A549 (cell line): ENCODE data around the gene ZNF662.

ENCODE experiments used
- CBX2 ChIP-seq: fragments of 200-600 bp; sonication (generic); IDR thresholded peaks from 2 replicates; pipeline ENCODE4 v1.6.1; 2016; ENCODE audit warnings: low read depth, mild to moderate bottlenecking, borderline replicate concordance
- EP300 ChIP-seq, 2 experiments: fragments of >200 bp; sonication (Bioruptor Twin); formaldehyde crosslinking; IDR thresholded peaks; 2 replicates in 1 of 2; 3 replicates in 1 of 2; pipeline ENCODE4 v1.6.1; 2016 to 2017
- FOSL2 ChIP-seq, 2 experiments: fragments of 450-650 bp in 1 of 2; fragments of >200 bp in 1 of 2; sonication (Bioruptor Twin) in 1 of 2; formaldehyde crosslinking; IDR thresholded peaks; 2 replicates each; pipeline versions ENCODE4 v1.5.0 to v1.6.1; 2016 to 2020; ENCODE audit warnings: mild to moderate bottlenecking in 1 of 2, moderate library complexity in 1 of 2
- MAZ ChIP-seq: fragments of 150-350 bp; IDR thresholded peaks from 2 replicates; pipeline ENCODE4 v1.6.1; 2014; ENCODE audit warnings: antibody characterized with exemption, low read depth, low read length, borderline replicate concordance
- MYC ChIP-seq: IDR thresholded peaks from 2 replicates; pipeline ENCODE4 v1.6.1; 2012; ENCODE audit warnings: mild to moderate bottlenecking, inconsistent platforms, low read length, improper control_type of control experiment, borderline replicate concordance
- NFE2L2 ChIP-seq: fragments of 150-350 bp; conservative IDR thresholded peaks from 2 replicates; pipeline ENCODE4 v1.6.1; 2014; ENCODE audit warnings: low read length
- PHF8 ChIP-seq: fragments of 200-600 bp; sonication (generic); IDR thresholded peaks from 2 replicates; pipeline ENCODE4 v1.6.1; 2016; ENCODE audit warnings: low read depth, mild to moderate bottlenecking, antibody characterized with exemption, moderate library complexity, borderline replicate concordance
- POLR2A ChIP-seq: IDR thresholded peaks from 2 replicates; pipeline ENCODE4 v1.6.1; 2012; ENCODE audit warnings: mild to moderate bottlenecking, low read length
- RAD21 ChIP-seq, 2 experiments: fragments of >200 bp in 1 of 2; sonication (Bioruptor Twin) in 1 of 2; formaldehyde crosslinking in 1 of 2; IDR thresholded peaks in 1 of 2; conservative IDR thresholded peaks in 1 of 2; 2 replicates in 1 of 2; 3 replicates in 1 of 2; pipeline ENCODE4 v1.6.1; 2012 to 2018; ENCODE audit warnings: inconsistent platforms in 1 of 2
- RARB ChIP-seq: fragments of 250-450 bp; sonication (Bioruptor Pico); IDR thresholded peaks from 2 replicates; pipeline ENCODE4 v1.8.0; 2021; ENCODE audit warnings: mild to moderate bottlenecking, moderate library complexity
- ZFP36 ChIP-seq: fragments of 450-650 bp; IDR thresholded peaks from 2 replicates; pipeline ENCODE4 v1.6.1; 2014; ENCODE audit warnings: borderline replicate concordance; ENCODE audit not compliant: partially characterized antibody
- TF ChIP-seq, protein P1 (sequence below): fragments of >200 bp; sonication (Bioruptor Twin); formaldehyde crosslinking; IDR thresholded peaks from 3 replicates; pipeline ENCODE4 v1.5.1; 2016
- TF ChIP-seq, protein P2 (sequence below): fragments of 450-650 bp; IDR thresholded peaks from 2 replicates; pipeline ENCODE4 v1.6.1; 2014; ENCODE audit warnings: antibody characterized with exemption

DNA sequence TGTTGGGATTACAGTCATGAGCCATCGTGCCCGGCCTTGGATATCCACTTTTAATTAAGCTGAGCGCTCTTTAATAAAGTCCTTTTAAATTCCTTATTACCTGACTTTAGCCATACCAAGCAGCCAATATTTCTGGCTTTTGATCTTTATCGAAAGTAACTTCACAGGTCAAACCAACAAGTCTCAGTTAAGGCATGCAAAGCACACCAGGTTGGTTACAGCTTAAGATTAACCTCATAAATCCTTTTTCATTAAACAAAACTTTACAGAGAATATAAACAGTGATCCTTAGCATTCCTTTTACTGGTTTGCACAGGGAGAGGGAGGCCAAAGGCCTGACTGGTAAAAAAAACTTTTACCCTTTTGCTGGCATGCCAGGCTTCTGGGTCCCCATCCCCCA is 17.7 kb downstream of the ZNF662 start:
- TF ChIP-seq RAD21 (conservative IDR thresholded peaks at IDR 0.05 in 1 of 2, IDR thresholded peaks at IDR 0.05 in 1 of 2) (no peak), FOSL2 (IDR thresholded peaks at IDR 0.05) (no peak), FOSL2 (CRISPR knock-in tag; IDR thresholded peaks at IDR 0.05) (no peak), POLR2A (no peak), MAZ (no peak), MYC (no peak), RARB (CRISPR knock-in tag) (no peak), EP300 (IDR thresholded peaks at IDR 0.05) (no peak), NFE2L2 (no peak), PHF8 (no peak), ZFP36 (no peak), CBX2 (no peak)
- TF ChIP-seq, protein P1, sequence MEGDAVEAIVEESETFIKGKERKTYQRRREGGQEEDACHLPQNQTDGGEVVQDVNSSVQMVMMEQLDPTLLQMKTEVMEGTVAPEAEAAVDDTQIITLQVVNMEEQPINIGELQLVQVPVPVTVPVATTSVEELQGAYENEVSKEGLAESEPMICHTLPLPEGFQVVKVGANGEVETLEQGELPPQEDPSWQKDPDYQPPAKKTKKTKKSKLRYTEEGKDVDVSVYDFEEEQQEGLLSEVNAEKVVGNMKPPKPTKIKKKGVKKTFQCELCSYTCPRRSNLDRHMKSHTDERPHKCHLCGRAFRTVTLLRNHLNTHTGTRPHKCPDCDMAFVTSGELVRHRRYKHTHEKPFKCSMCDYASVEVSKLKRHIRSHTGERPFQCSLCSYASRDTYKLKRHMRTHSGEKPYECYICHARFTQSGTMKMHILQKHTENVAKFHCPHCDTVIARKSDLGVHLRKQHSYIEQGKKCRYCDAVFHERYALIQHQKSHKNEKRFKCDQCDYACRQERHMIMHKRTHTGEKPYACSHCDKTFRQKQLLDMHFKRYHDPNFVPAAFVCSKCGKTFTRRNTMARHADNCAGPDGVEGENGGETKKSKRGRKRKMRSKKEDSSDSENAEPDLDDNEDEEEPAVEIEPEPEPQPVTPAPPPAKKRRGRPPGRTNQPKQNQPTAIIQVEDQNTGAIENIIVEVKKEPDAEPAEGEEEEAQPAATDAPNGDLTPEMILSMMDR: no peak
- TF ChIP-seq, protein P2, sequence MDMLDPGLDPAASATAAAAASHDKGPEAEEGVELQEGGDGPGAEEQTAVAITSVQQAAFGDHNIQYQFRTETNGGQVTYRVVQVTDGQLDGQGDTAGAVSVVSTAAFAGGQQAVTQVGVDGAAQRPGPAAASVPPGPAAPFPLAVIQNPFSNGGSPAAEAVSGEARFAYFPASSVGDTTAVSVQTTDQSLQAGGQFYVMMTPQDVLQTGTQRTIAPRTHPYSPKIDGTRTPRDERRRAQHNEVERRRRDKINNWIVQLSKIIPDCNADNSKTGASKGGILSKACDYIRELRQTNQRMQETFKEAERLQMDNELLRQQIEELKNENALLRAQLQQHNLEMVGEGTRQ: no peak
